SK-N-SH (cell line): ENCODE results near the gene SMYD3. TPM values are rescaled to one million over a fixed set of nuclear protein-coding genes. Genes with fewer than 3 reads are reported as not detected.
A peak's percentile ranks its signal among the peaks of the same experiment; 100 is the strongest.

Source experiments
- CTCF ChIA-PET: fragments of 300-600, 350-600 bp; formaldehyde crosslinking; extraction: SDS; loops from one replicate; lab custom pipeline; 2021; lab: Yijun Ruan, JAX
- POLR2A ChIA-PET: fragments of 350-600 bp; sonication (Branson Sonifier 250); formaldehyde crosslinking; extraction: SDS; loops from one replicate; lab custom pipeline; 2020; ENCODE audit warnings: antibody characterized with exemption, inconsistent platforms; lab: Yijun Ruan, JAX
- DNase-seq: peaks from one replicate; pipeline ENCODE4 v3.0.0; 2012
- H2AFZ ChIP-seq: fragments of 200-600 bp; sonication (generic); 2 replicates; pipeline ENCODE4 v1.8.1; 2016; ENCODE audit warnings: antibody characterized with exemption, mild to moderate bottlenecking, low read depth
- H3F3A ChIP-seq: fragments of 200-600 bp; sonication (generic); replicated peaks from 2 replicates; pipeline ENCODE3; 2016; ENCODE audit warnings: antibody characterized with exemption, mild to moderate bottlenecking; ENCODE audit not compliant: insufficient read depth
- H3K27ac ChIP-seq, 2 experiments: fragments of 200-500 bp in 1 of 2; fragments of 200-600 bp in 1 of 2; sonication (Bioruptor generic) in 1 of 2; sonication (generic), shearing (Covaris generic) in 1 of 2; 2 replicates each; pipeline versions ENCODE4 v1.5.1 to v1.6.1; 2014 to 2016; ENCODE audit warnings: low read depth in 2 of 2, inconsistent platforms in 1 of 2, low read length in 1 of 2, mild to moderate bottlenecking in 1 of 2, mixed read lengths in 1 of 2
- H3K27me3 ChIP-seq: fragments of 200-600 bp; sonication (generic), shearing (Covaris generic); 2 replicates; pipeline ENCODE4 v1.6.1; 2016; ENCODE audit warnings: mixed run types; ENCODE audit not compliant: insufficient read depth
- H3K36me3 ChIP-seq, 2 experiments: fragments of 200-500 bp in 1 of 2; fragments of 200-600 bp in 1 of 2; sonication (Bioruptor generic) in 1 of 2; sonication (generic) in 1 of 2; replicated peaks in 1 of 2; 2 replicates each; pipeline versions ENCODE3 to v1.5.1; 2014 to 2016; ENCODE audit warnings: low read length in 1 of 2, mild to moderate bottlenecking in 1 of 2; ENCODE audit not compliant: insufficient read depth in 2 of 2, control insufficient read depth in 1 of 2
- H3K4me1 ChIP-seq, 2 experiments: fragments of 200-500 bp in 1 of 2; fragments of 200-600 bp in 1 of 2; sonication (Bioruptor generic) in 1 of 2; sonication (generic), shearing (Covaris generic) in 1 of 2; 2 replicates each; pipeline versions ENCODE4 v1.5.1 to v1.6.1; 2014 to 2016; ENCODE audit warnings: low read depth in 1 of 2, low read length in 1 of 2, mixed run types in 1 of 2; ENCODE audit not compliant: insufficient read depth in 2 of 2, control insufficient read depth in 1 of 2
- H3K4me2 ChIP-seq: fragments of 200-600 bp; sonication (generic), shearing (Covaris generic); 2 replicates; pipeline ENCODE4 v1.6.1; 2017; ENCODE audit warnings: mixed run types
- H3K4me3 ChIP-seq, 2 experiments: fragments of 200-500 bp in 1 of 2; fragments of 200-600 bp in 1 of 2; sonication (Bioruptor generic) in 1 of 2; sonication (generic), shearing (Covaris generic) in 1 of 2; 2 replicates each; pipeline versions ENCODE4 v1.5.1 to v1.8.1; 2014 to 2016; ENCODE audit warnings: low read depth in 2 of 2, inconsistent platforms in 1 of 2, low read length in 1 of 2, mild to moderate bottlenecking in 1 of 2, mixed read lengths in 1 of 2, moderate library complexity in 1 of 2
- H3K79me2 ChIP-seq: fragments of 200-600 bp; sonication (generic); 2 replicates; pipeline ENCODE4 v1.8.1; 2017; ENCODE audit warnings: mild to moderate bottlenecking; ENCODE audit not compliant: insufficient read depth
- H3K9ac ChIP-seq: fragments of 200-600 bp; sonication (generic); 2 replicates; pipeline ENCODE4 v1.6.1; 2017; ENCODE audit warnings: mixed run types
- H3K9me2 ChIP-seq: fragments of 200-600 bp; sonication (generic); 2 replicates; pipeline ENCODE4 v1.6.1; 2017; ENCODE audit warnings: mixed run types
- H3K9me3 ChIP-seq: fragments of 200-600 bp; sonication (generic); 2 replicates; pipeline ENCODE4 v1.6.1; 2017; ENCODE audit warnings: mixed run types, mild to moderate bottlenecking, moderate library complexity
- H4K20me1 ChIP-seq: fragments of 200-600 bp; sonication (generic); 2 replicates; pipeline ENCODE4 v1.6.1; 2017; ENCODE audit warnings: mild to moderate bottlenecking, mixed run types; ENCODE audit not compliant: insufficient read depth
- CTCF ChIP-seq: fragments of 200-600 bp; sonication (generic); IDR thresholded peaks from 2 replicates; pipeline ENCODE4 v1.6.1; 2017; ENCODE audit warnings: antibody characterized with exemption, mild to moderate bottlenecking, moderate library complexity
- ELF1 ChIP-seq: IDR thresholded peaks from 2 replicates; pipeline ENCODE4 v1.4.0; 2012
- EP300 ChIP-seq, 2 experiments: IDR thresholded peaks; 2 replicates each; pipeline versions ENCODE4 v1.4.0 to v1.6.1; 2012; ENCODE audit warnings: borderline replicate concordance in 1 of 2, low read depth in 1 of 2, low read length in 1 of 2
- FOSL2 ChIP-seq: IDR thresholded peaks from 2 replicates; pipeline ENCODE4 v1.4.0; 2012; ENCODE audit warnings: low read depth, mild to moderate bottlenecking, moderate library complexity, borderline replicate concordance
- FOXM1 ChIP-seq: IDR thresholded peaks from 2 replicates; pipeline ENCODE4 v1.4.0; 2012; ENCODE audit warnings: low read depth, mild to moderate bottlenecking
- GATA2 ChIP-seq: sonication (generic); formaldehyde crosslinking; IDR thresholded peaks from 2 replicates; pipeline ENCODE4 v1.5.0; 2020; ENCODE audit warnings: mild to moderate bottlenecking, missing genetic modification reagents
- IRF3 ChIP-seq: fragments of 150-350 bp; IDR thresholded peaks from 2 replicates; pipeline ENCODE4 v1.6.1; 2016; ENCODE audit warnings: mild to moderate bottlenecking, low read depth, low read length
- JUND ChIP-seq: IDR thresholded peaks from 2 replicates; pipeline ENCODE4 v1.4.0; 2012
- MEF2A ChIP-seq: IDR thresholded peaks from 2 replicates; pipeline ENCODE4 v1.4.0; 2012; ENCODE audit warnings: low read depth, borderline replicate concordance
- NFIC ChIP-seq: IDR thresholded peaks from 2 replicates; pipeline ENCODE4 v1.4.0; 2012; ENCODE audit warnings: borderline replicate concordance
- NRF1 ChIP-seq: IDR thresholded peaks from 2 replicates; pipeline ENCODE4 v1.6.1; 2012; ENCODE audit warnings: low read depth, mild to moderate bottlenecking, low read length
- PBX3 ChIP-seq: IDR thresholded peaks from 2 replicates; pipeline ENCODE4; 2012
- RFX5 ChIP-seq: IDR thresholded peaks from 2 replicates; pipeline ENCODE4 v1.6.1; 2012; ENCODE audit warnings: mild to moderate bottlenecking, improper control_type of control experiment, low read length
- SIN3A ChIP-seq: IDR thresholded peaks from 2 replicates; pipeline ENCODE4 v1.6.1; 2012; ENCODE audit warnings: low read depth, mild to moderate bottlenecking, low read length, moderate library complexity, borderline replicate concordance
- TAF1 ChIP-seq: IDR thresholded peaks from 2 replicates; pipeline ENCODE4 v1.6.1; 2012; ENCODE audit warnings: low read depth, mild to moderate bottlenecking, low read length, moderate library complexity, borderline replicate concordance
- TCF12 ChIP-seq: IDR thresholded peaks from 2 replicates; pipeline ENCODE4 v1.4.0; 2012
- TEAD4 ChIP-seq: IDR thresholded peaks from 2 replicates; pipeline ENCODE4 v1.4.0; 2012; ENCODE audit warnings: mild to moderate bottlenecking, borderline replicate concordance; ENCODE audit not compliant: insufficient read depth
- USF1 ChIP-seq: IDR thresholded peaks from 2 replicates; pipeline ENCODE4 v1.4.0; 2012; ENCODE audit warnings: low read depth, borderline replicate concordance
- USF2 ChIP-seq: fragments of 150-350 bp; IDR thresholded peaks from 2 replicates; pipeline ENCODE4 v1.6.1; 2017; ENCODE audit warnings: antibody characterized with exemption, low read length, low read depth, borderline replicate concordance
- ZBTB33 ChIP-seq: IDR thresholded peaks from 2 replicates; pipeline ENCODE4 v1.4.0; 2012; ENCODE audit warnings: low read depth, borderline replicate concordance
- WGBS: methylation state at CpG from one replicate; pipeline ENCODE4 v1.1.6; 2017; ENCODE audit warnings: low lambda C conversion rate; 5-methylcytosine and 5-hydroxymethylcytosine counted together
- polyA plus RNA-seq, 3 experiments: library from polyadenylated mRNA; depleted of rRNA; stranded (reverse); fragments of >200 nt; gene quantifications; 2 replicates each; pipeline ENCODE4 v1.2.3, GENCODE V29; 2012

The SMYD3 gene
- polyA plus RNA-seq, 1 of the 3 experiments (the other 2 are of a cell fraction) = 31.4 TPM

GRCh38 chr1:245864872-245865271 lies 642.2 kb downstream of the SMYD3 start:
- H3K4me1 ChIP-seq = peaks cover 12 to 38% of the 10 kb centered on the region in 2 experiments
- peaks cover 0 to 4% of the 10 kb centered on the region in 2 experiments for H3K36me3 ChIP-seq
- peak overlapping the region in 1 of 2 experiments; percentile 60; a peak in 2 of 4 replicates for H3K27ac ChIP-seq
- no peak overlapping the region for H3K9ac ChIP-seq
- H4K20me1 ChIP-seq = no peaks in the 10 kb centered on the region
- no peaks in the 10 kb centered on the region for H3K9me2 ChIP-seq
- no peak overlapping the region for H3K4me3 ChIP-seq
- POLR2A ChIA-PET = no interaction called here
- no peaks in the 10 kb centered on the region for H3K27me3 ChIP-seq
- H3K4me2 ChIP-seq = no peak overlapping the region
- no peak for DNase-seq
- H3K79me2 ChIP-seq = no peaks in the 10 kb centered on the region
- TF ChIP-seq FOSL2 (no peak), JUND (no peak), FOXM1 (no peak), USF1 (no peak), TAF1 (no peak)
- TF ChIP-seq, all 33 proteins: peak for 0
- no peak overlapping the region for H2AFZ ChIP-seq
- WGBS = 97% methylated on average over 3 of the region's 3 CpGs
- CTCF ChIA-PET = no interaction called here
- H3K9me3 ChIP-seq = no peaks in the 10 kb centered on the region
- H3F3A ChIP-seq = peaks cover 14% of the 10 kb centered on the region

- POLR2A ChIA-PET = no interaction called here
- Histone ChIP-seq H3K27me3 (no peaks in the 10 kb centered on the region), H3F3A (peaks cover 21% of the 10 kb centered on the region), H3K9ac (no peak overlapping the region), H3K36me3 (peaks cover 0 to 4% of the 10 kb centered on the region in 2 experiments), H3K4me1 (peaks cover 23 to 38% of the 10 kb centered on the region in 2 experiments), H3K9me3 (no peaks in the 10 kb centered on the region), H4K20me1 (no peaks in the 10 kb centered on the region), H3K4me3 (no peak overlapping the region), H2AFZ (no peak overlapping the region), H3K27ac (peak overlapping the region; percentile 22 to 100; a peak in 3 of 4 replicates), H3K9me2 (no peaks in the 10 kb centered on the region), H3K79me2 (no peaks in the 10 kb centered on the region), H3K4me2 (no peak overlapping the region)
- CTCF ChIA-PET = no interaction called here
- DNase-seq = no peak
- WGBS = 66% methylated on average over 9 of the region's 10 CpGs
- TF ChIP-seq CTCF (no peak), USF2 (no peak), NFIC (peak; percentile 49; the same call in 1 of the 2 replicates), PBX3 (peak; percentile 69), NRF1 (no peak), TCF12 (peak; percentile 75), TAF1 (no peak), GATA2 (CRISPR knock-in tag) (no peak), TEAD4 (peak; percentile 41; the same call in 1 of the 2 replicates), ZBTB33 (no peak), RFX5 (no peak), IRF3 (no peak), ELF1 (no peak), SIN3A (no peak), FOSL2 (no peak), EP300 (IDR thresholded peaks at IDR 0.05; ENCODE audit: borderline replicate concordance in 1 of 2, low read depth in 1 of 2, low read length in 1 of 2) (peak in 1 of 2 experiments; percentile 59; a peak in 1 of 4 replicates), MEF2A (0 out of 2 replicates have a peak, but pooled peaks have one; percentile 13)
Measured at GRCh38 chr1:245863566-245864184, 643.4 kb downstream of the SMYD3 start.
